M059J (cell line): ENCODE measurements around the gene CALY. TPM values are rescaled to one million over a fixed set of nuclear protein-coding genes. Genes with fewer than 3 reads are reported as not detected.
"Not testable (repeated sequence)": the region's sequence is repeated elsewhere in the genome, so short reads cannot be mapped to it uniquely, and the experiment has no call there.

Experiments
- DNase-seq: peaks from one replicate; pipeline ENCODE4 v3.0.0-alpha.2; 2012; ENCODE audit warnings: low read depth
- total RNA-seq: library from RNA; depleted of rRNA; stranded (reverse); fragments of >200 nt; shearing (Covaris generic); gene quantifications from 2 replicates; pipeline ENCODE4 v1.2.3, GENCODE V29; 2014

The CALY gene
- total RNA-seq, 1 experiment from 2014 or later, result not detected

GRCh38 chr10:133329491-133330202, 7.0 kb downstream of the CALY start:
- peak; percentile 75 for DNase-seq

GRCh38 chr10:133328358-133329343, 8.0 kb downstream of the CALY start:
- DNase-seq, result no peak

GRCh38 chr10:133327651-133328357, 8.9 kb downstream of the CALY start:
- DNase-seq, result peak; percentile 66

- peak; percentile 39 for DNase-seq
These were observed 9.7 kb downstream of the CALY start for GRCh38 chr10:133326745-133327650.

GRCh38 chr10:133326223-133326551, 10.5 kb downstream of the CALY start:
- no peak for DNase-seq

- no peak for DNase-seq
These were observed 11.1 kb downstream of the CALY start for GRCh38 chr10:133325440-133326222.

GRCh38 chr10:133324857-133325260, 11.8 kb downstream of the CALY start:
- no peak for DNase-seq

GRCh38 chr10:133324198-133324792, 12.4 kb downstream of the CALY start:
- DNase-seq, result peak; percentile 32

- not testable (repeated sequence) for DNase-seq
These were observed 14.5 kb downstream of the CALY start for GRCh38 chr10:133322064-133322709.

GRCh38 chr10:133320852-133321422, 15.8 kb downstream of the CALY start:
- not testable (repeated sequence) for DNase-seq

- DNase-seq, result peak; percentile 50
These were observed 18.1 kb downstream of the CALY start for GRCh38 chr10:133318494-133319127.

- DNase-seq, result no peak
These were observed 20.0 kb downstream of the CALY start for GRCh38 chr10:133316732-133317131.

GRCh38 chr10:133316266-133316665, 20.4 kb downstream of the CALY start:
- DNase-seq, result no peak

GRCh38 chr10:133315847-133316246, 20.8 kb downstream of the CALY start:
- no peak for DNase-seq

- DNase-seq, result no peak
These were observed 21.8 kb downstream of the CALY start for GRCh38 chr10:133314911-133315310.

- DNase-seq, result no peak
These were observed 23.5 kb downstream of the CALY start for GRCh38 chr10:133313192-133313591.

GRCh38 chr10:133312769-133313145, 23.9 kb downstream of the CALY start:
- no peak for DNase-seq

GRCh38 chr10:133312016-133312768, 24.5 kb downstream of the CALY start:
- no peak for DNase-seq
